BLaER1 treated with 17β-estradiol and CSF1 and Interleukin-3, amounts not matched to agents 10 nM and 100 nM (cell line): Measurements from ENCODE around the gene FAM156A.
"Not testable (repeated sequence)": the region's sequence is repeated elsewhere in the genome, so short reads cannot be mapped to it uniquely, and the experiment has no call there.

Source experiments
- H3K27ac ChIP-seq, 11 experiments: shearing (Covaris generic); formaldehyde crosslinking; 2 replicates each; pipeline ENCODE4 v1.8.1; 2022
- H3K27me3 ChIP-seq, 11 experiments: shearing (Covaris generic); formaldehyde crosslinking; 2 replicates each; pipeline ENCODE4 v1.8.1; 2022
- H3K36me3 ChIP-seq, 11 experiments: shearing (Covaris generic); formaldehyde crosslinking; 2 replicates each; pipeline ENCODE4 v1.8.1; 2022
- H3K4me1 ChIP-seq, 10 experiments: shearing (Covaris generic); formaldehyde crosslinking; 2 replicates each; pipeline ENCODE4 v1.8.1; 2022
- H3K4me2 ChIP-seq, 11 experiments: shearing (Covaris generic); formaldehyde crosslinking; 2 replicates each; pipeline ENCODE4 v1.8.1; 2022
- H3K4me3 ChIP-seq, 10 experiments: shearing (Covaris generic); formaldehyde crosslinking; 2 replicates each; pipeline ENCODE4 v1.8.1; 2022
- H3K9ac ChIP-seq, 11 experiments: shearing (Covaris generic); formaldehyde crosslinking; 2 replicates each; pipeline ENCODE4 v1.8.1; 2022
- H3K9me3 ChIP-seq, 11 experiments: shearing (Covaris generic); formaldehyde crosslinking; replicated peaks in 1 of 11; 2 replicates each; pipeline ENCODE4 v1.8.1; 2022
- H4K20me1 ChIP-seq, 11 experiments: shearing (Covaris generic); formaldehyde crosslinking; 2 replicates each; pipeline ENCODE4 v1.8.1; 2022
- Cebpa-rat ChIP-seq, 11 experiments: shearing (Covaris generic); IDR thresholded peaks; 2 replicates each; pipeline ENCODE4 v1.8.1; 2022

The FAM156A gene

DNA sequence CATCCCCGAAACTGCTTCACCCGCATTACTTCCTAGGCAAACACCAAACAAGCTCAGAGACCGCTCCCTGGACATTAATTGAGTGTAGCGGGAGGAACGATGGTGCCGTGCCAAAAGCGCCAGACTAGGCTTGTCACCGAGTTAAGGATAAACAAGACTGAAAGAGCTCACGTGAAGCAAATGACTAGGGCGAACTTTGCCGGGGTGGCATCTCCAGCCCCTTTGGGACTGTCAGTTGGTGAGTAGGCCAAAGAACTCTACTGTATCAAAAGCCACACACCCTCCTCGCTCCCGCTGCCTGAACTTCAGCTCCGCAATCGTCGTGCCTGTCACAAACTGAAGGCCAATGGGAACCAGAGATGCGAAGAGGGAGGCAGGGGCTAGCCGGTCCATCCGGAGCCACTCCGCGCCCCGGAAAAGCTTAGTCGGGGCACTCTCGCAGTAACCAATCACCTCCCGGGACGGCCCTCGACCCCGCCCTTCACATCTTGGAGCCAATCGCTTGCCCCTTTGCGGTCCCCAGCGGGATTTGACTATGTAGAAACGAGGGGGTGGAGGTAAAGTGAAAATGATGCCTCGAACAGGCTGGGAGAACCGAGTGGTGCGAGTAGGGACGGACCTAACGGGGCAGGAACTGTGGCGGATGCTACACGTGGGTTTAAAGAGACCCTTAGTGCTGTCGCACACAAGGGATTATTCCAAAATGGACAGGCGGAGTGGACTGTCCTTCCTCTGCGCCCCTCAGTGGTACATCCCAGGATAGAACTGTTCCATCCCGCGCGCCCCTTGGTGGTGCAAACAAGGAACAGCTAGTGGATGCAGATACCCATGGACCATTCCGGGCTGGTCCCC lies 37.0 kb upstream of the FAM156A start:
- Histone ChIP-seq H3K4me1 (peaks cover 13 to 21% (median 18%) of the 10 kb centered on the region in 10 experiments; a peak in 19 of 20 replicates), H3K9me3 (no peaks in the 10 kb centered on the region), H3K4me2 (peak overlapping the region; percentile 65 to 87 (median 78)), H3K36me3 (no peaks in the 10 kb centered on the region), H3K27me3 (peaks cover 75 to 98% (median 94%) of the 10 kb centered on the region in 11 experiments), H4K20me1 (peaks cover 0 to 18% (median 0%) of the 10 kb centered on the region in 11 experiments; a peak in 5 of 22 replicates), H3K27ac (peak overlapping the region; percentile 81 to 95 (median 93)), H3K4me3 (peak overlapping the region; percentile 57 to 72 (median 64)), H3K9ac (peak overlapping the region; percentile 79 to 94 (median 90))
- no peak for TF ChIP-seq Cebpa-rat (IDR thresholded peaks at IDR 0.05)

DNA sequence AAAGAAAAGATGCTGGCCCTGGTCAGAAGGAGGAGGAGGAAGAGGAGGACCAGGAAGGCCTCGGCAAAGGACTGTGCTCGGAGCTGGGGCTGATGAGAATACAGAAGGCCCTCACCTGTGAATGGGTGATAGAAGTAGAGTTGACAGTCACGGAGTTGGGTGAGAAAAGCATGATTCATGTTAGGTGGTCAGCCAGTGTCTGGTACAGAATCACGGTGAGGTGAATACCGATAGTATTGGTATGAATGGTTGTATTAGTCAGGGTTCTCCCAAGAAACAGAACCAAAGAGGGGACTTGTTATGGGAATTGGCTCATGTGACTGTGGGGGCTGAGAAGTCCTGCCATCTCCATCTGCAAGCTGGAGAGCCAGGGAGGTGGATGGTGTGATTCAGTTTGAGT lies 32.5 kb upstream of the FAM156A start:
- Histone ChIP-seq H3K4me2 (no peak overlapping the region), H3K4me3 (no peak overlapping the region), H3K9ac (no peak overlapping the region), H3K27me3 (peaks cover 64 to 96% (median 91%) of the 10 kb centered on the region in 11 experiments), H3K4me1 (peaks cover 10 to 24% (median 13%) of the 10 kb centered on the region in 10 experiments; a peak in 18 of 20 replicates), H3K36me3 (no peaks in the 10 kb centered on the region), H3K9me3 (no peaks in the 10 kb centered on the region), H3K27ac (no peak overlapping the region), H4K20me1 (peaks cover 0 to 22% (median 6%) of the 10 kb centered on the region in 11 experiments; a peak in 6 of 22 replicates)
- no peak for TF ChIP-seq Cebpa-rat (IDR thresholded peaks at IDR 0.05)

DNA sequence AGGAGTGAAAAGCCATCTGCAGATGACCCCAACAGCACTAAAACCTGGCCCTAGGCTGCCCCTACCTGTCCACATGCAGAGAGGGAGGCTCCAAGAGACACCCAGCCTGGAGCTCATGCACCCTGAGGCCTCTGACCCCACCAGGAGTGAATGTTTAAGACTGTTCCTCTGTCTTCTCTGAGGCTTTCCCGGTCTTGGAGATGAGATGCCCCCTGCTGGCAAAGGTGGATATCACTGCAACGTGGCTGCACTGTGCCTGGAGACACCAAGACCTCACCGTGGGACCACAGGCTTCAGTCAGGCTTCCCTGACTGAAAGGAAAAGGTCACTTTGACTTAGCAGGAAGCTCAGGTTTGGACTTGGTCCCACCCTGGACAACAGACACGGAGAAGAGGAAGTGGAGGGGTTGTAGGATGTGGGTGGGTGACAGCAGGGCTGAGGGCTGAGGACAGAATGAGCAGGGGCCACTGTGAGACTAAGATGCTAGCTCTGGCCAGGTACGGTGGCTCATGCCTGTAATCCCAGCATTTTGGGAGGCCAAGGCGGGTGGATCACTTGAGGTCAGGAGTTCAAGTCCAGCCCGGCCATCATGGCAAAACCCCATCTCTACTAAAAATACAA lies 31.8 kb upstream of the FAM156A start:
- not testable (repeated sequence) for H3K9ac ChIP-seq, H3K27ac ChIP-seq, H3K36me3 ChIP-seq, H3K4me3 ChIP-seq, H3K9me3 ChIP-seq
- H3K4me2 ChIP-seq: 0 out of 22 replicates have a peak overlapping the region, but pooled peaks of 1 of the 11 experiments have one; percentile 2
- H3K27me3 ChIP-seq: peaks cover 70 to 96% (median 90%) of the 10 kb centered on the region in 11 experiments
- H4K20me1 ChIP-seq: peaks cover 0 to 22% (median 6%) of the 10 kb centered on the region in 11 experiments; a peak in 6 of 22 replicates
- peaks cover 10 to 24% (median 13%) of the 10 kb centered on the region in 10 experiments; a peak in 16 of 20 replicates for H3K4me1 ChIP-seq

DNA sequence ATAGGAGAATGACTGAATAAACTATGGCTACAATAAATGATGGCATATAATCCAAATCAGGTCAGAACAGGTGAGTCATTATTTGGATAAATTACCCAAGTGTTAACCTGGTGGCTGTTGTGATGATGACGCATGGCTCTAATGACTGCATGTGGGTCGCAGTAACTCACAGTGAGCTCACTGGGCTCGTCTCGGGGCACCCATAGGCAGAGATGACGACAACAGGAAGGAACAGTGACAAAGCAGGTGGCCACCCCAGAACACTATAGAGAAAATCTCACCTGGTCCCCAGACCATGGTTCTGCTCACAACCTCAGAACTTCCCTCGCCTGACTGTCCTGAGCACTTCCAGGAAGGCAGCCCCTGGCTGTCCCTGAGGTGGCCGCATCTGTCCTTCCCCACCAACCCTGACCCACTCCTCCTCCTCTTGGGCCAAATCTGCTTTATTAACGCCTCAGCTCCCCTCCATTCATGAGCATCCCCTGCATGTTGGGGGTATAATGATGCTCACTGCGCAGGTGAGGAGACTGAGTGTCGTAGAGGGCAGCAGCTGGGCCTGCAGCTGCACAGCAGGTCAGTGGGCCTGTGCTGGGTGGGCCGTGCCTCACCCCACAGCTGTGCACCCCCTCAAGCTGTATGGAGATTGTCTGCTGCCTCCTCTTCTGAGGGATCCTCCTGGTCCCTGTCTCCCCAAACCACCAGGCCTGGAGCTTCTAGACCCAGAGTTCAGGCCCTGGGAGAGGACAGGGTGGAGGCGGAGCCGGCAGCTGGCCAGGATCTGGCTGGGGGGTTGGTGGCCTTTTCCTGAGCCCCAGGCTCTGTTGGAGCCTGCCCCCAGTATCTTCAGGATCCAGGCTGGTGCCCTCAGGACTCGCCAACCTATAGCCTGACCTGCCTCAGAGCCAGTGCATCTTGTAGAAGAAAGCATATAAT lies 30.9 kb upstream of the FAM156A start:
- Histone ChIP-seq H3K9me3 (no peaks in the 10 kb centered on the region), H3K27ac (no peak overlapping the region), H3K27me3 (peaks cover 70 to 96% (median 88%) of the 10 kb centered on the region in 11 experiments), H3K36me3 (no peaks in the 10 kb centered on the region), H3K4me3 (no peak overlapping the region), H3K4me1 (peaks cover 6 to 20% (median 8%) of the 10 kb centered on the region in 10 experiments; a peak in 16 of 20 replicates), H3K9ac (no peak overlapping the region), H3K4me2 (0 out of 22 replicates have a peak overlapping the region, but pooled peaks of 1 of the 11 experiments have one; percentile 2), H4K20me1 (peaks cover 0 to 15% (median 6%) of the 10 kb centered on the region in 11 experiments; a peak in 6 of 22 replicates)
- no peak for TF ChIP-seq Cebpa-rat (IDR thresholded peaks at IDR 0.05)

DNA sequence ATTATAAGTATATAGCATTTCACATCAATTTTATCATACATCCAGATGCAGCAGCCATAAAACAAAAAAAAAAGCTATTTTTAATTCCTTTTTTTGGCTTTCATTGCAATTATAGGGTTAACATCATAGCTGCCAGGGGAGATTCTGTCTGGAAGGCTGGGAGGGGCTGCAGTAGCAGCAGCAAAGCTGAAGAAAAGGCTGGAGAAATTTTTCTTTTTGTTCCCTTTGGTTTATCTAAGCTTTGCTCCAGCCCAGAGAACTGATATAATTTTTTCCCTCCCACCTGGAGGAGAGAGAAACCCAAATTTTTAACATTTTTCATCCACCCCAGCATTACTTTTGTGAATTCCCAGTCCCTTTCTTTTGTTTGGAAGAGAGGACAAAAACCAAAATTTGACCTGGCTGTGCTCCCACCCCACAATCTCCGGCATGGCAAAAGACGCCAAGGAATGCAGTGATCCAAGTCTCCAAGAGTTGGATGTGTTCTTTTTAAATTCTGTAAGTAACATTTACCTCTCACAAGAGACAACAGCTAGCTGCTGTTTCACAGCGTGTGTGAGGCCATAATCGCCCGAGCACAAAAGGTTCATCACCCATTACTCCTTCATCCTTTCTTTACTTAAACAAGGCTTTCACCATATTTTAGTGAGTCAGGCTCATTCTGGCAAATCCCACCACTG lies 25.1 kb upstream of the FAM156A start:
- no peaks in the 10 kb centered on the region for H3K36me3 ChIP-seq
- no peak overlapping the region for H3K4me2 ChIP-seq
- no peak overlapping the region for H3K27ac ChIP-seq
- H4K20me1 ChIP-seq: peaks cover 0 to 14% (median 0%) of the 10 kb centered on the region in 11 experiments; a peak in 2 of 22 replicates
- peaks cover 88 to 100% (median 95%) of the 10 kb centered on the region in 11 experiments for H3K27me3 ChIP-seq
- H3K9ac ChIP-seq: no peak overlapping the region
- H3K9me3 ChIP-seq: no peaks in the 10 kb centered on the region
- no peak overlapping the region for H3K4me3 ChIP-seq
- peaks cover 0 to 8% (median 0%) of the 10 kb centered on the region in 10 experiments; a peak in 3 of 20 replicates for H3K4me1 ChIP-seq
- no peak for TF ChIP-seq Cebpa-rat (IDR thresholded peaks at IDR 0.05)

DNA sequence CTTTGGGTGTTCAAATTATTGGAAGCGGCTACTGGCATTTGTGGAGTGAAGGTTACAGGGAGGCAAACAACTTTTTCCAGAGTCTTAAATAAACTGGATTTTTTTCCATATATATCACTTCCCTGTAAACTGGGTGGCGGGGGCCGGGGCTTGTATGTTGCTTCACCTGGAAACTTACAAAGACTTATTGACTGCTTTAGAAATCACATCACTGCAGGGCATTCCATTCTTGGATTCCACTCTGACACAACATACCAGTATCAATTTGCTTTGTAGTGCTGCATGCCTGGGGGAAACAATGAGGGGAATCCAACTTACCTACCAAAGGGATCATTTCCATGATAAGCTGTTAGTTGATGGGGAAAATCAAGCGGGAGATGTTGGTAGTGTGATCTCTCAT lies 21.7 kb upstream of the FAM156A start:
- Histone ChIP-seq H3K27me3 (peaks cover 86 to 99% (median 94%) of the 10 kb centered on the region in 11 experiments), H3K4me2 (0 out of 22 replicates have a peak overlapping the region, but pooled peaks of 1 of the 11 experiments have one; percentile 16), H3K27ac (peak overlapping the region in 1 of 11 experiments; percentile 25; a peak in 1 of 22 replicates), H3K9ac (no peak overlapping the region), H4K20me1 (peaks cover 0 to 17% (median 0%) of the 10 kb centered on the region in 11 experiments; a peak in 5 of 22 replicates), H3K4me1 (peaks cover 0 to 8% (median 0%) of the 10 kb centered on the region in 10 experiments; a peak in 3 of 20 replicates), H3K36me3 (no peaks in the 10 kb centered on the region), H3K9me3 (no peaks in the 10 kb centered on the region), H3K4me3 (no peak overlapping the region)
- no peak for TF ChIP-seq Cebpa-rat (IDR thresholded peaks at IDR 0.05)

DNA sequence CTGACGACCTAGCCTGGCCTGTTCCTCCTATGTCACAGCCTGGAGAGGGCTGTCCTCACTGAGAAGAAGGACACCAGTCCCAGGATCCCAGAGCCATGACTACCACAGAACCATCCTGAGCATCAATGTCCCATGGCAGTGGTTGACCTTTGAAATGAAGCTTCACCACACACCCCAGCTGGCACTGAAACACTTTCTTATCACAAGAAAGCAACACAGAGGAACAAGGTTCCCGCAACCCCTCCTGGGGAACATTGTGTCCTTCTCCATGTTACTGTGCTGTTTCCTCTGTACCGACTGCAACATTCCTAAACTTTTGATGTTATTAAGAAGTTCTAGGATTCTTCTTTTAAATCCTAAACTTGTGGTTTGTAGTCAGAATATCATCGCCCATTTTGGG lies 21.2 kb upstream of the FAM156A start:
- Histone ChIP-seq H3K27me3 (peaks cover 85 to 99% (median 96%) of the 10 kb centered on the region in 11 experiments), H4K20me1 (peaks cover 0 to 19% (median 0%) of the 10 kb centered on the region in 11 experiments; a peak in 5 of 22 replicates), H3K36me3 (no peaks in the 10 kb centered on the region), H3K4me1 (peaks cover 0 to 8% (median 0%) of the 10 kb centered on the region in 10 experiments; a peak in 3 of 20 replicates), H3K9me3 (no peaks in the 10 kb centered on the region), H3K4me3 (no peak overlapping the region), H3K9ac (no peak overlapping the region), H3K27ac (no peak overlapping the region; a peak in 1 of 22 replicates), H3K4me2 (no peak overlapping the region)
- no peak for TF ChIP-seq Cebpa-rat (IDR thresholded peaks at IDR 0.05)

DNA sequence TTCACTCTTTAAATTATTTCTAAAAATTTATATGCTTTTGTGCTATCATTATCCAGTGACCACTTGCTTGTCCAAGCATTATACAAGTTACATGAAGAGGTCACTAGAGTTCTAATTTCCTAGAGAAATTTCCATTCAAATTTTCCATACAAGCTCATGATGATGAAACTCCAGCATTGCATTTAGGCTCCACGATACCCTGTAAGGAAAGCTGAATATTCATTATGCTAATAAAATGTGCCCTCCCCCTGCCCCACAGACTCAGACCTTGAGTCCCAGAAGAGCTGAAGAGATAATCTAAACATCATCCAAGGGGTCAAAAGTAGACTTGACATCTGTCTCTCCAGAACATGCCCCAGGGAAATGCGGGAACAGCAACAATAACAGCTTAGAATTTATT lies 19.6 kb upstream of the FAM156A start:
- Histone ChIP-seq H4K20me1 (peaks cover 0 to 24% (median 0%) of the 10 kb centered on the region in 11 experiments; a peak in 4 of 22 replicates), H3K4me3 (no peak overlapping the region), H3K27me3 (peaks cover 83 to 97% (median 92%) of the 10 kb centered on the region in 11 experiments), H3K9ac (no peak overlapping the region), H3K36me3 (no peaks in the 10 kb centered on the region), H3K27ac (no peak overlapping the region), H3K4me1 (peaks cover 0 to 8% (median 0%) of the 10 kb centered on the region in 10 experiments; a peak in 3 of 20 replicates), H3K4me2 (no peak overlapping the region), H3K9me3 (no peaks in the 10 kb centered on the region)
- no peak for TF ChIP-seq Cebpa-rat (IDR thresholded peaks at IDR 0.05)

DNA sequence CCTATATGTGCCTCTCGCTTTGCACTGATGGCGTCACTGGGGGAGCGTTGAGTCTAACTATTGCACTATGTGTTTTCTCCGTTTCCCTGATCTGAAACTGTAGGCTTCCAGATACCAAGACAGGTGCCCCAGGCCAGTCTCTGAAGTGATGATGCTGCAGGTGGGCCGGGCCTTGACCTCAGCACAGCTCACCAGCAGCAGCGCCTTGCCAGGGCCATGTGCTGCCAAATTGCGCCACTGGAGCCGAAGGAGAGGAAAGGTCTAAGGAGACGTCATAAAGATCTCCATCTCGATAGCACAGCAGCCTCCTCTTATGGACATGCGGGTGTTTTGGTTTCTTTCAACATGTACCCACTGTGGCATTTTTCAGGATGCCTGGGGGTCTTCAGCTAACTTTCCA lies 17.3 kb upstream of the FAM156A start:
- not testable (repeated sequence) for H3K9ac ChIP-seq, H3K4me3 ChIP-seq, H3K4me2 ChIP-seq, H3K4me1 ChIP-seq, H3K9me3 ChIP-seq, H3K27ac ChIP-seq, H3K36me3 ChIP-seq
- Histone ChIP-seq H4K20me1 (peaks cover 0 to 20% (median 0%) of the 10 kb centered on the region in 11 experiments; a peak in 4 of 22 replicates), H3K27me3 (peaks cover 61 to 73% (median 70%) of the 10 kb centered on the region in 11 experiments)

DNA sequence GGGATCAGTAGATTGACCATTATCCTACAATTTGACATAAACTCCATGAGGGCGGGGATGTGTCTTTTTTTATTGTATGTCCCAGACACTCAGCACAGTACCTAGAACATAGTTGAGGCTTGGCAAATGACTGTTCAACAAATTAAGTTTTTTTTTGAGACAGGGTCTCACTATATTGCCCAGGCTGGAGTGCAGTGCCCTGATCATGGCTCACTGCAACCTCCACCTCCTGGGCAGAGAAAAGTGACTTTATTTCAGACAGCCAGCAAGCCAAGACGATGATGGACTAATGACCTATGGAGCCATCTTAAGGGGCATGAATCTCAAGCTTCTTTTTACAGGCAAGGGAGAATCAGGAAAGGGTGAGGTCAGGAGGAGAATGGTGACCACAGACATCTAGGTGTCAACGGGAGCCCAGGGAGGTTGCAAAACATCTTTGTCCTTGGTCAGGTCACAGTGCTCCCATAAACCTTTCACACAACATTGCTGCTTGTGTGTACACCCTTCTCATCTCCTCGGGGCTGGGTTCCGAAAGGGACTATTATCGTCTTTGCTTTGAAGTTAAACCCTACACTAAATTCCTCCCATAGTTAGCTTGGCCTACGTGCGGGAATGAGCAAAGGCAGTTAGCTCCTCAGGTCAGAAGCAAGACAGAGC lies 16.1 kb upstream of the FAM156A start:
- not testable (repeated sequence) for H3K36me3 ChIP-seq, H3K9ac ChIP-seq, H3K9me3 ChIP-seq, H3K4me1 ChIP-seq, H3K4me3 ChIP-seq, H3K4me2 ChIP-seq, H3K27ac ChIP-seq
- peaks cover 0 to 20% (median 0%) of the 10 kb centered on the region in 11 experiments; a peak in 4 of 22 replicates for H4K20me1 ChIP-seq
- peaks cover 50 to 62% (median 59%) of the 10 kb centered on the region in 11 experiments for H3K27me3 ChIP-seq

DNA sequence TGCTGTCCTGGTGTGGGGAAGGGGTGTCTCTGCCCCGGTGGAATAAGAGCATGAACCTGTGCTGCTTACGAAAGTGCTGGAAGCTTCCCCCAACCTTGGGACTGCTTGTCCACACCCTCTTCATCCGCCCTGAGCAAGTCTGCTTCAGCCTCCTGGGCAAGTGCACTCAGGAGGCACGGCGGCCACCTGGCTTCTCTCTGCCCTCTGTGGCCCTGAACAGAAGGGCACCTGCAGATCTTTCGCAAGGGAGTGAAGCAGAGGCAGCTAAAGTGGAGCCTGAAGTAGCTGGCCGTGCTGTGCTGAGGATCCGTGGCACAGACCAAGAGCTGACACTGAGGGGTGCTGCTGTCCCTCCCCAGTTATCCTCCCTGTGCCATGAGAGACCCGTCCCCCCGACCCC lies 9.6 kb upstream of the FAM156A start:
- H3K36me3 ChIP-seq, H3K4me1 ChIP-seq, H4K20me1 ChIP-seq, H3K4me2 ChIP-seq, H3K4me3 ChIP-seq, H3K27ac ChIP-seq, H3K9ac ChIP-seq, H3K9me3 ChIP-seq, H3K27me3 ChIP-seq: not testable (repeated sequence)
